HPDE6-E6E7 (cell line): ENCODE data around the gene MCCD1.

Experiments
- DNase-seq: peaks from one replicate; pipeline ENCODE4 v3.0.0; 2011; ENCODE audit warnings: missing footprints; ENCODE audit errors: extremely low spot score

Gene MCCD1

GRCh38 chr6:31513456-31514165 lies 15.2 kb upstream of the MCCD1 start:
- DNase-seq: no peak

- DNase-seq: no peak
Measured at GRCh38 chr6:31521835-31522234, 6.9 kb upstream of the MCCD1 start.

DNA sequence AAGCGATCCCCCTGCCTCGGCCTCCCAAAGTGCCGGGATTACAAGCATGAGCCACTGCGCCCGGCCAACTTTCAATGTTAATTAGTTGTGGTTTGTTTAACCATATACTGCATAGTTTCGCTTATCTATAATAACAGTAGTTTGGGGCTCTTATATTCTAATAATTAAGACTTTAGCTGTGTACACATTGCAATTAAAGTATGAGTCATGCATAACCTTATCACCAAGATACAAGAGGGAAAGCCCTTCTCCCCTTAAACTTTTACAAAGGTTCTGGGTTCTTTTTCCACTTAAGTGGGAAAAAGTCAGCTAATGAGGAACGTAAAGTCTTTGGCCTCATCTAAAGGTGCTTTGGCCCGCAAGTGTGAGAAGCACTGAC lies 3.2 kb upstream of the MCCD1 start:
- DNase-seq: no peak

DNA sequence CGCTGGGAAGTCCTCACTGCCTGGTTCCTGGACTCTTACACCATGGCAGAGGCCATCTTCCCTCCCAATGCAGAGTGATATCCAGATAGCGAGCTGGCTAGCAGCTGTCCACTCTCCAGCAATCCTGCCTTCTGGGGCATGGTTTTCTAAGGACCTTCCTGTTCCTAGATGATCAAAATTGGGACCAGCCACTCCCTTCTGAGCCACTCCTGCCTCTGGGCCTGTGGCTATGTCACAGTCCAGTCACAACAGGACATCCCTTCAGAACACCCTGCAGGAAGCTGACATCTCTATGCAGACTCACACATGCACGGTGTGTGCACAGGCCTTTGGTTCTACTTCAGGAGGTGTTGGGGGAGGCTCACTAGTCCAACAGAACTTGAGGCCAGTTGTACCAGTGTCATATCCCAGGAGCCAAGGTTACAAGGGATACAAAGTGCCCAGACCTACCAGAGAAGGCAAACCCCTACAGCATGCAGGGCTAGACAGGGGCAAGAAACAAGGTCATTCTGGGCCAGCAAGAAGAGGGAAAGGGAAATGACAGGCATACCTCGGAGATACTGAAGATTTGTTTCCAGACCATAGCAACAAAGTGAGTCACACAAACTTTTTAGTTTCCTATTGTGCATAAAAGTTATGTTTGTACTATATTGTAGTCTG lies 2.7 kb upstream of the MCCD1 start:
- DNase-seq: no peak

DNA sequence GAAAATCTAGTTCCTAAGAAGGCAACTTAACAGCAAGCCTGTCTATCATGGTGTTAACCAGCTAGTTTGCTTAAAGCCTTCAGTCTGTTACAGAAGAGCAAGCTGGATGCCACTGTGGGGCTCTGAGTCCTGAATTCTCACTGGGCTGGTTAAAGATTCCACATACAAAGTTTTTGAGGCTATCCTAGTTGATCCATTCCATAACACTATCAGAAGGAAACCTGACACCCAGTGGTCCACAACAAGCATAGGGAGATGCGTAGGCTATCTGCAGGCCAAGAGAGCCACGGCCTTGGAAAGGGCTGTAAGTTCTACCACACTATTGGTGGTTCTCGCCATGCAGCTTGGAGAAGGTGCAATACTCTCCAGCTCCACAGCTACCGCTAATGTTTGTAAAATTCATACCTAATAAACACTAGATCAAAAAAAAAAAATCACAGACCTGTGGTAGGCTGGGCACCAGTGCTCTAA lies 420 bp upstream of the MCCD1 start:
- DNase-seq: no peak

DNA sequence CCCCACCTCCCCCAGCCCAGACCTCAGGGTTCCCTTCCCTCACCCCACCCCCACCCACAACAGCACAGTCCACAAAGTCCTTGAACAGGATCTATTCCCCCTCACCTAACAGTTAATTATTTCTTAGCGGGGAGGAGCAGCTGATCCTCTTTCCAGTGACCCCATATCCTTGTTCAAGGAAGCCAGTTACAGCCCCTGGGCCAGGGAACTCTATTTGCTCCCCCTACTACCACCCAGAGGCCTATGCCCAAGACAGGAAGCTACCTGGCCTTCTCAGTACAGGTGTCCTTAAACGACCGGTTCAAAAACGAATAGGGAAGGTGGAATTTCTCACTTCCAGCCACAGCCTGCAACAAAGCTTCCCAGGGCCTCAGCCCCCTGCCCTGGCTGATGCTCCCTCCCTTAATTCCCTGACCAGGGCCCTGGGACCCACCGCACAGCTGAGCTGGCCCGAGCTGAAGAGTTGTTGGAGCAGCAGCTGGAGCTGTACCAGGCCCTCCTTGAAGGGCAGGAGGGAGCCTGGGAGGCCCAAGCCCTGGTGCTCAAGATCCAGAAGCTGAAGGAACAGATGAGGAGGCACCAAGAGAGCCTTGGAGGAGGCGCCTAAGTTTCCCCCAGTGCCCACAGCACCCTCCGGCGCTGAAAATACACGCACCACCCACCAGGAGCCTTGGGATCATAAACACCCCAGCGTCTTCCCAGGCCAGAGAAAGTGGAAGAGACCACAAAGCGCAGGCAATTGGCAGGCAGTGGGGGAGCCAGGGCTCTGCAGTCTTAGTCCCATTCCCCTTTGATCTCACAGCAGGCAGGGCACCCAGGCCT lies 778 bp downstream of the MCCD1 start:
- no peak for DNase-seq

DNA sequence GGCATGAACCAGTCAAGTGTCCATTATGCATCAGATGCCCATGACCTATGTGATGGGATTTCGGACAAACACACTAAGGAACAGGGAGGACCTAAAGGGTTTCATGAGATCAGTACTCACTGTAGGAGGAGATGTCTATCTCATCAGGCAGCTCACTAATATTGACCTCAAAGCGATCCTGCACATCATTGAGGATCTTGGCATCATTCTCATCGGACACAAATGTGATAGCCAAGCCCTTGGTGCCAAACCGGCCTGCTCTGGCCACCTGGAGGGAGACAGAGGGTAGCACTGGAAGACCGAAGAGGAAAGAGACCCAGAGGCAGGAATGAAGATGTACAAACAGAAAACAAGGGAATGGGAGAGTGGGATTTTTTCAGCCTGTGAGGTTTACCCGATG lies 1.9 kb downstream of the MCCD1 start:
- DNase-seq: no peak

DNA sequence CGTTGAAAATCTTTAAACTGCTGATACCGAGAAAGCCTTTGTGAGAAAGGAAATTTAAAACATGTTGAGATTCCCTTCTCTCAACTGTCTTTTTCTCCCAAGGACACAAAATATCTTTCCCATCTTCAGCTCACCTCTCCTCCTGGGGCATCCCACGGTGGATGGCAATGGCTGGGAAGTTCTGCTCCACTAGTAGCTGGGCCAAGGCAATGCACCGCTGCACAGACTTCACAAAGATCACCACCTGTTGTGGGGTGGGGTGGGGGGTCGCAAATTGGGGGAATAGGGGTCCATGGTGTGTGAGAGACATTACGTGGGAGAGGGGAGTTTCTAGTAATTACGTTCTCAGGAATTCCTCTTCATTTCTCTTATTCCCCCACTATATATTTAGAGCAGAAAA lies 2.4 kb downstream of the MCCD1 start:
- DNase-seq: no peak

DNA sequence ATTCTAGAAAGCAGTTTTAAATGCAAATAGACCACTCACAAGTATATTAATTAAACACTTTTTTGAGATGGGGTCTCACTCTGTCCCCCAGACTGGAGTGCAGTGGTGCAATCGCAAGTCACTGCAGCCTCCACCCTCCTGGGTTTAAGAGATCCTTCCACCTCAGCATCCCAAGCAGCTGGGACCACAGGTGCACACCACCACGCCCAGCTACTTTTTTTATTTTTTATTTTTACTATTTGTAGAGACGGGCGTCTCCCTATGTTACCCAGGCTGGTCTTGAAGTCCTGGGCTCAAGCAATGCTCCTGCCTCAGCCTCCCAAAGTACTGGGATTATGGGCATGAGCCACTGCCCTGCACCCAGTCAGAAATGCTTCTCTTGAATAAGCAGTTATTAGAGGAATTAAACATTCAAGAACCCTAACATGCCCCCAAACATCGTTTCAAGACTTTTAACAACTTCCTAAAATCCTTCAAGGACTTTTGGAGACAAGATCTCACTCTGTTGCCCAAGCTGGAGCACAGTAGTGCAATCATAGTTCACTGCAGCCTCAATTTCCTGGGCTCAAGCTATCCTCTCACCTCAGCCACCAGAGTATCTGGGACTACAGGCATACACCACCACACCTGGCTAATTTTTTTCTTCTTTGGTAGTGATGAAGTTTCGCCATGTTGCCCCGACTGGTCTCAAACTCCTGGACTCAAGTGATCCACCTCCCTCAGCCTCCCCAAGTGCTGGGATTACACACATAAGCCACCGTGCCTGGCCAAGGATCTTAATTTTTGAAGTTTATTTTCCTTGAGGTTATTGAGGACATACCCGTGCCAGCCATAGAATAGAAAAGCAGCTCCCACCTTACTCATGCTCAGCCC lies 3.2 kb downstream of the MCCD1 start:
- no peak for DNase-seq

GRCh38 chr6:31532644-31533454 lies 4.1 kb downstream of the MCCD1 start:
- DNase-seq: no peak

DNA sequence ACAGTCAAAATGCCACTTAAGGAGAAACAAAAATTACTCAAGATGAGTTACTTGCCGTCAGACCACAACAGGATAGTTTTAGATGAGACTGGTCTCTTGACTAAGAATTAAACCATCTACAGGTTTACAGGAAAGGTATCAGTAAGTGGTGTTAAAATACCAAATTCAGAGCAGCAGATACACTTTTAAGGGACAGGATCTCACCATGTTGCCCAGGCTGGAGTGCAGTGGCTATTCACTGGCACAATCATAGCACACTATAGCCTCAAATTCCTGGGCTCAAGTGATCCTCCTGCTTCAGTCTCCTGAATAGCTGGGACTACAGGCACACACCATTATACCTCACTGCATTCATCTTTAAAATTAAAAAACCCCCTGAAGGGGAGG lies 4.7 kb downstream of the MCCD1 start:
- DNase-seq: no peak

DNA sequence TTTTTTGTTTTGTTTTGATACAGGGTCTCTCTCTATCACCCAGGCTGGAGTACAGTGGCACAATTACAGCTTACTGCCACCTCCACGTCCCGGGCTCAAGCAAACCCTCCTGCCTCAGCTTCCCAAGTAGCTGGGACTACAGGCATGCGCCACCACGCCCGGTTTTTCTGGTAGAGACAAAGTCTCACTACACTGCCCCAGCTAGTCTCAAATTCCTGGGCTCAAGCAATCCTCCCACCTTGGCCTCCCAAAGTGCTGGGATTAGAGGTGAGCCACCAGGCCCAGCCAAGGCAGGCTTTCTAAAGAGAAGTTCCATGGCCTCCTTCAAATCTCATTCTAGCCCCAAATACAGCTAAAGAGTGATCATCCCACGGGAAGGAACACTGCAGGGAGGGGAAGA lies 5.2 kb downstream of the MCCD1 start:
- DNase-seq: no peak

DNA sequence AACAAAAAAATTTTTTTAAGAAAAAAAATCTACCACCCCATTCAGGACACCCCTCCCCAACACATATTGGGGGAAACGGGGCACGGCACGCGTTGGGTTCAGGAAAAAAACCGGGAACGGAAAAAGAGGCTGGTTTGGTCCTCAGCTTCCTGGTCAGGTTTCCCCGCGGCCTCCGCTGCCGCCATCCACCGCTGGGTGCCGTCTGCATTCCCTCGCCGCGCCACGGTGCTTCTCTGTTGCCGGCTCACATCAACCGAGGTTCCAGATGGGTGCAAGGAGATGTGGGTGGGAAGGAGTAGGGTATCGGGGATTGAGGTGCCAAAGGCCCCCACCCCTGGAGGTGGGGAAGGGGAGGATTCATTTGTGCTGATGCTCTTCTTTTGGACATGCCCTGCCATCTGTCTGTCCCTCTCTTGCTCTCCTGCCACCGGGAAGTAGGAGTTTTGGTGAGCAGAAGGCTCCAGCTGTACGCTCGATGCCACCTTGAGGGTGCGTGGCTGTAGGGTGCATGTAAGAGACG lies 5.8 kb downstream of the MCCD1 start:
- no peak for DNase-seq

GRCh38 chr6:31535538-31536324 lies 7.0 kb downstream of the MCCD1 start:
- DNase-seq: no peak

GRCh38 chr6:31538805-31539400 lies 10.1 kb downstream of the MCCD1 start:
- no peak for DNase-seq

DNA sequence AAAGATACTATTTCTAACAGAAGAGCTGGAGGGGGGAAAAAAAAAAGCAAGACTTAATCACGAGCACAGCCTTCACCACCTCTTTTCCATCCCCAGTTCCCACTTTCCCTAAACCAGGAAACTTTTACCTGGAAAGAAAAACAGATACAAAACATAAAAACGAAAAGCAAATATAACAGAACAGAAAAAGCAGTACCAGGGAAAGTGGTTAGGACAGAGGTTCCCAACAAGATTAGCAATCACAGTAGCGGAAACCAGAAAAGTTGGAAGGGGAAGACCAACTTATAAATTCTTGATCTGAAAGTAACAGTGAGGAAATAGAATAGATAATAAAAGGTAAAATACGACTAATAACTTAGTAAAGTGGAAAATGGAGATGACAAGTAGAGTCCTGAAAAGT lies 11.9 kb downstream of the MCCD1 start:
- no peak for DNase-seq

GRCh38 chr6:31541059-31541657 lies 12.4 kb downstream of the MCCD1 start:
- DNase-seq: no peak

DNA sequence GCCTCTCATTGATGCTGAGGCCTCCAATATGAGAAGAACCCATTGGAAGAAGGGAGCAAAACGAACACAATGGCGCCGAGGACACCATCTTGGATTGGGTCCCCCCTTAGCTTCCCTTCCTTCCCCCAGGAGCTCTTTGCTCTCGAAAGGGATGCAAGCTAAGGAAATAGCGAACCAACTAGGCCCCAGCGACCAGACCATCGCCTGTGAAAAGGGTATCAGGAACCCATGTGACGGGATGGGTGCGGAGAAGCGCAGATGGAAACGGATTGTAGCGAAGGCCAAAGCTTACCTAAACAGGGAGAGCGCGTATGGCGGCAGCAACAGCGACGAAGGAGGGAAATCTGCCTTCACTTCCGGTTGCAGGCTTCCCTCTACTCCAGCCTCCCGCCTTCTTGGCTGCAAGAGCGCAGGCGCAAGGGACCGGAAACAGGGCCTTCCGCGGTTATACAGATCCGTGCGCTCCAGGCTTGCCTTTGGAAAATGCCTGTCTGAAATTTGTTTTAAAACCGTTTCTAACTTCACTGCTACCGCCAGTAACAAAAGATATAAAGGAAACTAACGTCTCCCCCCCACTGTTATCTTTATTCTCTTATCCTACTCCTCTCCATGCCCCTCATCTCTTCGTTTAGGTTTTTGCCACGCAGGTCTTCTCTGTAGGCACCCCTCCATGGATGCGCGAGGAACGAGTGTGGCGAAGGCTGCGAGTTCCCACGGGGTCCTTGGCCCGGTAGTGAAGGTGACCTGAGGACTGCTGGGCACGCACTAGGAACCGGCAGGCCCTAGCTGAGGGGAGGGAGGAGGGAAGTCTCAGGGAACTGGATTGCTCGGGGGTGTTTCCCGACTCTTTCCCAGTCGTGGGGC lies 13.1 kb downstream of the MCCD1 start, which contains the start of gene DDX39B:
TSS of gene DDX39B (minus strand) at position 346 of the 864 bp plus-strand sequence. CDS start 1,471 bp downstream, outside the sequence.
- DNase-seq: peak; percentile 93
